NCI-H510A (cell line): ENCODE results near the gene CARS1.
"Not testable (repeated sequence)": the region's sequence is repeated elsewhere in the genome, so short reads cannot be mapped to it uniquely, and the experiment has no call there.

Source experiments
- DNase-seq: peaks from one replicate; lab custom pipeline; 2025; lab: John Stamatoyannopoulos, UW

Gene CARS1

DNA sequence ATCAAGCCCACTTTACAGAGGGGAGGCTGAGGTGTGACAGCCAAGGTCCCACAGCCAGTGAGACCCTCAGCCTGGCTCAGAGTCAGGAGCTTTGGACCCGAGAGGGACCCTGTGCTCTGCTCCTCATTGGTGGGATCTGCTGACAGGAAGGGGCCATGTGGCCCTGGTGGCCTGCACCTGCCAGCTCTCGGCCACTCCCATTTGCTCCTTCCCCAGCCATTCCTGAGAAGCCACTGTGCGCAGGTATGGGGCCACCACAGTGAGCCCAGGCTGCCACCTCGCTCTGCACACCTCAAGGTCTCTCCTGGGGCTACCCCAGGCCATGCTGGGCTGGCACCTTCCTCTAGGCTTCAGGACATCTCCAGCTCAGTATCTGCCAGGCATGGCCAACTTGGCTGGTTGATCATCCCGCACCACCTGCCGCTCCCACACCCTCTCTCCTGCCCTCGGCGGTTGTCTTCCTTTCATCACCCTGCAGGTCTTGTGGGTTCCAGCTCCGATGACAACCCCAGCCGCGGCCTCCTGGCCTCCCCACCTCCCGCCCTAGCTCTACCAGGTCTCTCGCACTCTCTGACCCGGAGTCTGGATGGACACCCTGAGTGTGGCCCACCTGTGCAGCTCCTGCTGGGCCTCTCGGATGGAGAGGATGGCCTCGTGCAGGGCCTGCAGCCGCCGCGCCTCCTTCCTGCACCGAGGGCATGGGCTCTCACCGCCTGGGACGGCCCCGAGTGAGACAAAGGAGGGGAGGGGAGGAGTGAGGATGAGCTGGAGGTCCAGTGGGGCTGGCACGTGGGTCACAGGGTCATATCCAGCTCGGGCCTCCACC, 32.2 kb upstream of the CARS1 start:
- DNase-seq, result no peak

DNA sequence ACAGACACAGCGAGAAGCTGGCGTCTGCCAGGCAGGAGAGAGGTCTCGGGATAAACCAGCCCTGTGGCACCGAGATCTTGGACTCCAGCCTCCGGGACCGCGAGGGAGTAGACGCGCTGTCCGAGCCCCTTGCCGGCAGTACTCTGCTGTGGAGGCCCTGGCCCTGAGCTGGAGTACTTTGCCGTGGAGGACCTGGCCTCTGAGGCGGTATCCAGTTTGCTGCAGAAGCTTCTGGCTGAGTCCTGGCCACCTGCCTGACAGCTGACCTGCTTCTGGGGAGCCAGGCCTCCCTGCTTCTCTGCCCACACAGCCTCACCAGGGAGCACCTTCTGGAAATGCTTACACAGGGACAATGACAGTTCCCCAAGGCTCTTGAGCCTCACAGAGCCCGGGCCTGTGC, 31.6 kb upstream of the CARS1 start:
- no peak for DNase-seq

- no peak for DNase-seq
Measured at GRCh38 chr11:3087821-3088800, 30.9 kb upstream of the CARS1 start.

DNA sequence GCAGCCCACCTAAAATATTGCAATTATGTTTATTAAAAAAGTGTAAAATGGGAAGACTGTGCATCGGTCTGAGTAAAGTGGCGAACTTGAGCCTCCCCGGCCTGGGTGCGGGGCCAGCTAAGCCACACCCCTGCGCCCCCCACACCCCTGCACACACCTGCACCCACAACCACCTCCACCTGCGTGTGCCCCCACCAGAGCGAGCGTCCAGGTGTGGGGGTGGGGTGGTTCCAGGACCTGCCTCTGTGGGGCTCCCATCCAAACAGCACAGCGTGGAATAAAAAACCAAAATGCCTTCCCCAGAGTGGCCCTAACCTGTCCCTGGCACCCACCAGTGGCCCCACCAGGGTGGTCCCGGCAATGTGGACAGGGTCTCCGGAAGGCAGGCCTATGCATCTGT, 30.1 kb upstream of the CARS1 start:
- no peak for DNase-seq

DNA sequence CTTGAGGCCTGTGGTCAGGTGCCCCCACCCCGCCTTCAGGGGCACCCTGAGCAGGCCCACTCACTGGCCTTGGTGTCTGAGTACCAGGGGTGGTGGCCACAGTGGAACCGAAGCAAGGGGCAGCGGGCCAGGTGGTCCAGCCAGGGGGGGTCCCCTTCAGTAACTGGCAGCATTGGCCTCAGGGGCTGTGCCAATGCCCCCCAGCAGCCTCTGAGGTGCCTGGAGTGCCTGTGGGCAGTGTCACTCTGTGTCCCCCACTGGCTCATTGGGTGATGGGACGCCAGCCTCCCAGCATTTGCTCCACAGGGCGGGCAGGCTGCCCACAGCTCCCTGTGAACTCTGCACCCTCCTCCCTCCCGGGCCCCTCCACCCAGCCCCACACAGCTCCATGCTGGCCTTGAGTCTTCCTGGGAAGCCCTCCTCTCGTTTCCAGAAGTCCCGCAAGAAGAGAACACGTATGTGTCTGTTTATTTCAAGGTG, 29.5 kb upstream of the CARS1 start:
- no peak for DNase-seq

DNA sequence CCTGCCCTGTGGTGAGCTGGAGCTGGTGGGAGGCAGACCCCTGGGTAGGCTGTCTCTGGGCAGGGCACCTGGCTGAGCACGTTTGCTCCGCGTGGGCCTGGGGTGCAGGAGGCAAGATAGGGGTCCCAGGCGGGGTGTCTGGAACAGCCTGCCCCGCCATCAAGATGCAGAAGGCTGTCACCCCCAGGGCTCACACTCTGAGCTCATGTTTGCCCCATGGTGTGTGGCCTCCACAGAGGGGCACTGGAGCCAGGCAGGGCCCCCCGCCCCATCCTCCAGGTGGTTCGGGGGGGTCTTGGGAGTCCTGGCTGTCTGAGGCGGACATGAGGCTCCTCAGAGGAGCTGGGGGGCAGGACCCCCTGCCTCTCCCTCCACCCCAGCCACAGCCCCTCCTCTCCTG, 28.9 kb upstream of the CARS1 start:
- DNase-seq, result no peak

- DNase-seq, result no peak
Measured at GRCh38 chr11:3085052-3085451, 27.8 kb upstream of the CARS1 start.

DNA sequence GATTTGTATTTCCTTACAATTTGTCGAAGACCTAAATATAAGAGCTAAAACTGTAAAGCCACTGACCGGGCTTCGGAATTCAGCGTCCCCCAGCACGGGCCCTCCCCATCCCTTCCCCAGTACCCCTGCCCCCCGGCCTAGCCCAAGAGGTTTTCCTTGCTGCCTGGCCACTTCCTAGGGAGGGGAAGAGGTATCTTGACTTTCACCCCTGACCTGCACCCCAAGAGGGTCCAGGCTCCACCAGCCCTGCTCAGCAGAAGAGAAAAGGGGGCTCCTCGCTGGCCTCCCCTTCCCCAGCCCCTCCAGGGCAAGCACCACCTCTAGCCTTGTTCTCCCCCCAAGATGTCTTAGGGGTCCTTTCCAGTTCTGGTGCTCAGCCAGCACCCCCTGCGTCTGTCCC, 26.1 kb upstream of the CARS1 start:
- no peak for DNase-seq

DNA sequence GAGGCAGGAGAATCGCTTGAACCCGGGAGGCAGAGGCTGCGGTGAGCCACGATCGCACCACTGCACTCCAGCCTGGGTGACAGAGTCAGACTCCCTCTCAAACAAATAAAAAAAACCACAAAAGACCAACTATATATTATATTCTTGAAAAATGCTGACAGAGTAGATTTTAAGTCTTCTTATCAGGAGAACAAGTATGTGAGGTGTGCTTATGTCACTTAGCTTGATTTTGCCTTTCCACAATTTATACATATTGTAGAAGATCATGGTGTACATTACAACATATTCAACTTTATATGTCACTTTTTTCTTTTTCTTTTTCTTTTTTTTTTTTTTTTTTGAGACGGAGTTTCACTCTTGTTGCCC, 24.1 kb upstream of the CARS1 start:
- no peak for DNase-seq

- no peak for DNase-seq
Measured at GRCh38 chr11:3080733-3081385, 23.6 kb upstream of the CARS1 start.

DNA sequence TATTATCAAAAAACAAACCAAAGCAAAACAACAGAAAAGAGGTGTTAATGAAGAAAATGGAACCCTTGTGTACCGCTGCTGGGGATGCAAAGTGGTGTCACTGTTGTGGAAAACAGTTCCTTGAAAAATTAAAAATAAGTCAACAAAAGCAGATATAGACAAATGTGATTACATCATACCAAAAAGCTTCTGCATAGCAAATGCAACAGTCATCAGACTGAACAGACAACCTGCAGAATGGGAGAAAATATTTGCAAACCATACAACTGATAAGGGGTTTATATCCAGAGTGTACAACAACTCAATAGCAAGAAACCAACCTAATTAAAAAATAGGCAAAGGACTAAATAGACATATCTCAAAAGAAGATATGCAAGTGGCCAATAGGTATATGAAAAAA, 22.9 kb upstream of the CARS1 start:
- no peak for DNase-seq

DNA sequence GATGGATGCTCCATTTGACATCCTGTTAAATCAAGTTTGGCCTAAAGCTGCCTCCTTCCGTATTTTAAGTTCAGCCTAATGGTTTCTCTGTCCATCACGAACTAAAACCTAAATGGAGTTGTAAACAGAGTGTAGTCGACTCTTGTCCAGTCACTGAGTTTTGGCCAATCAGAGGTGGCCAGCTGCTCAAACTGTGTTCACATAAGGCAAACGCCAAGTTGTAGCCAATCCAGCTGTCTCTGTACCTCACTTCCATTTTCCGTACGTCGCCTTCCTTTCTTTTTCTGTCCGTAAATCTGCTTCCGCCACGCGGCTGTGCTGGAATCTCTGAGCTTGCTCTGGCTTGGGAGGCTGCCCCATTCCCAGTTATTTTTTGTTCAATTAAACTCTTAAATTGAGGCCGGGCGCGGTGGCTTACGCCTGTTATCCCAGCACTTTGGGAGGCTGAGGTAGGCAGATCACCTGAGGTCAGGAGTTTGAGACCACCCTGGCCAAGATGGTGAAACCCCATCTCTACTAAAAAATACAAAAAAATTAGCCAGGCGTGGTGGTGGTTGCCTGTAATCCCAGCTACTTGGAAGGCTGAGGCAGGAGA, 20.7 kb upstream of the CARS1 start:
- DNase-seq, result no peak

GRCh38 chr11:3077189-3077836, 20.1 kb upstream of the CARS1 start:
- DNase-seq, result no peak

DNA sequence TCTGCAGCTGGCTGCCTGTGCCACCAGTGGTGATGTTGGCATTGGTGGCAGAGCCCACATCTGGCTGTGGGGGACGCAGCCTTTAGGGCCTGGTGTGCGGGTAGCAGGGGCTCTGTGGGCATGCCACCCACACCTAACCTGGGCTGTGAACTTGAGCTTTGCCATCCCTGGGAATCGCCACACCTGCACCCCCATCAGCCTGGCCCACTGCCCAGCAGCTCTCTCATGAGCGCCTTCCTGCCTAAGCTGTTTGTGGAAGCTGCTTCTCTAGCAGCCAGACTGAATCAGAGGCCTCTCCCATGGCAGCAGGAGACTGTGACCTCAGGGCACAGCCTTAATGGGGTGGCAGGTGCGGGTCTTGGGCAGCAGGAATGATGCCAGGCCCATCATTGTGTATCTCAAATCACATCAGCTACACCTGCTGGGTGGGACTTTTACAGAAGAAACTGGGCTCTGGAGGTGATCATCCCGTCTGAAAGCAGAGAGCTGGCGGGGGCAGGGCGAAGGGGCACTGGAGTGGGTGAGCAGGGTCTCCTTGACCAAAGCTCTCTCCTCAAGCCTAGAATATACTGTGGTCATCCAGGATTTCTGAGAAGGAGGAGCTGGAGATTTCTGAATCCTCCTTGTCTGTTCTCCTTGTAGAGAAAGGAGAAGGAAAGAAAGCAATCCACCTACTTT, 17.8 kb upstream of the CARS1 start:
- DNase-seq, result no peak

DNA sequence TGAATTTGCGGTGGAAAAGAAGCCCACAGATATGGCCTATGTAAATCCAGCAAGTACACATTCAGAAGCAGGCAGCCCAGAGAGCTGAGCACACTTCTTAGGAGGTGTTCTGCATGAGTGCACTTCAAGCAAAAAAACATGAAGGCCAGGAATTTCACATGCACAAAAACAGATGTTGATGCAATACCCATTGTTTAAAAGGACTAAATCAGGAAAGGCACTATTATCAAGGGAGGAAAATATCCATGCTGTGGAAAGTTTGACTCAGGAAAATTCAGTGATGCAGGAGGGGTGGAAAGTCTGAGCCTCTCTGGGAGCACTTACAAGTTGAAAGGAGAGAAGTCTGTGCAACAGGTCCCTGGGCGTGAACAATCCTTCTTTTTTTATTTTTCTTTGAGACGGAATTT, 15.8 kb upstream of the CARS1 start:
- no peak for DNase-seq

- DNase-seq, result no peak
Measured at GRCh38 chr11:3069425-3069824, 12.2 kb upstream of the CARS1 start.

DNA sequence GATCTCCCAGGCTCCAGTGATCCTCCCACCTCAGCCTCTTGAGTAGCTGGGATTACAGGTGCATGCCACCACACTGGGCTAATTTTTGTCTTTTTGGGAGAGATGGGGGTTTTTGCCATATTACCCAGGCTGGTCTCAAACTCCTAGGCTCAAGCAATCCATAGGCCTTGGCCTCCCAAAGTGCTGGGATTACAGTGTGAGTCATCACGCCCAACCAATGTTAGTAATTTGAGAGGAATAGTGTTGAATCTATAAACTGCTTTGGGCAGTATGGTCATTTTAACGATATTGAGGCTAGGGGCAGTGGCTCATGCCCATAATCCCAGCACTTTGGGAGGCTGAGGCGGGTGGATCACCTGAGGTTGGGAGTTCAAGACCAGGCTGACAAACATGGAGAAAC, 9.1 kb upstream of the CARS1 start:
- not testable (repeated sequence) for DNase-seq

DNA sequence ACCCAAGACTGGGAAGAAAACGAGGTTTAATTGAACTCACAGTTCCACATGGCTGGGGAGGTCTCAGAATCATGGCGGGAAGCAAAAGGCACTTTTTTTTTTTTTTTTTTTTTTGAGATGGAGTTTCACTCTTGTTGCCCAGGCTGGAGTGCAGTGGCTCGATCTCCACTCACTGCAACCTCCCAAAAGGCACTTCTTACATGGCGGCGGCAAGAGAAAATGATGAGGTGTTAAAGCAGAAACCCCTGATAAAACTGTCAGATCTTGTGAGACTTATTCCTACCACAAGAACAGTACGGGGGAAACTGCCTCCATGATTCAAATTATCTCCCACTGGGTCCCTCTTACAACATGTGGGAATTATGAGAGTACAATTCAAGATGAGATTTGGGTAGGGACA, 7.5 kb upstream of the CARS1 start:
- DNase-seq, result not testable (repeated sequence)

- not testable (repeated sequence) for DNase-seq
Measured at GRCh38 chr11:3063876-3064275, 6.7 kb upstream of the CARS1 start.

DNA sequence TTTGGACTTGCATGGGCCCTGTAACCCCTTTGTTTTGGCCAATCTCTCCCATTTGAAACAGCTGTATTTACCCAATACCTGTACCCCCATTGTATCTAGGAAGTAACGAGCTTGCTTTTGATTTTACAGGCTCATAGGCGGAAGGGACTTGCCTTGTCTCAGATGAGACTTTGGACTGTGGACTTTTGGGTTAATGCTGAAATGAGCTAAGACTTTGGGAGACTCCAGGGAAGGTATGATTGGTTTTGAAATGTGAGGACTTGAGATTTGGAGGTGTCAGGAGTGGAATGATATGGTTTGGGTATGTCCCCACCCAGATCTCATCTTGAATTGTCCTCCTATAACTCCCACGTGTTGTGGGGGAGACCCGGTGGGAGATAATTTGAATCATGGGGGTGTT, 6.2 kb upstream of the CARS1 start:
- not testable (repeated sequence) for DNase-seq

- DNase-seq, result no peak
Measured at GRCh38 chr11:3060436-3061025, 3.3 kb upstream of the CARS1 start.
